HEK293 (cell line): Measurements from ENCODE around the gene TUG1.

Source experiments
- HOXA7 ChIP-seq: sonication (generic); formaldehyde crosslinking; IDR thresholded peaks from 2 replicates; pipeline ENCODE4 v1.8.1; 2022; ENCODE audit warnings: missing genetic modification reagents, borderline replicate concordance
- IKZF3 ChIP-seq: fragments of 450-650 bp; IDR thresholded peaks from 2 replicates; pipeline ENCODE4 v1.5.0; 2018; ENCODE audit warnings: missing biosample characterization, mild to moderate bottlenecking, missing genetic modification characterization, moderate library complexity
- PRDM1 ChIP-seq: fragments of 450-650 bp; formaldehyde crosslinking; IDR thresholded peaks from 2 replicates; pipeline ENCODE4; 2016; ENCODE audit warnings: missing biosample characterization, missing genetic modification characterization
- SP2 ChIP-seq: fragments of 450-650 bp; formaldehyde crosslinking; IDR thresholded peaks from 2 replicates; pipeline ENCODE4 v1.5.1; 2016; ENCODE audit warnings: missing biosample characterization, missing genetic modification characterization
- SP3 ChIP-seq: fragments of 450-650 bp; formaldehyde crosslinking; IDR thresholded peaks from 2 replicates; pipeline ENCODE4 v1.5.1; 2016; ENCODE audit warnings: missing biosample characterization, missing genetic modification characterization
- ZBTB17 ChIP-seq: fragments of 450-650 bp; formaldehyde crosslinking; IDR thresholded peaks from 2 replicates; pipeline ENCODE4 v1.5.1; 2016; ENCODE audit warnings: missing biosample characterization, missing genetic modification characterization
- ZIC2 ChIP-seq: fragments of 450-650 bp; formaldehyde crosslinking; IDR thresholded peaks from 2 replicates; pipeline ENCODE4 v1.5.1; 2016; ENCODE audit warnings: missing biosample characterization, missing genetic modification characterization
- ZNF121 ChIP-seq: fragments of 450-650 bp; formaldehyde crosslinking; IDR thresholded peaks from 2 replicates; pipeline ENCODE4 v1.5.1; 2016; ENCODE audit warnings: missing biosample characterization, missing genetic modification characterization
- ZNF138 ChIP-seq: fragments of 450-650 bp; formaldehyde crosslinking; IDR thresholded peaks from 2 replicates; pipeline ENCODE4 v1.5.1; 2016; ENCODE audit warnings: missing biosample characterization, missing genetic modification characterization, borderline replicate concordance
- ZNF214 ChIP-seq: fragments of 450-650 bp; formaldehyde crosslinking; IDR thresholded peaks from 2 replicates; pipeline ENCODE4 v1.5.1; 2017; ENCODE audit warnings: missing biosample characterization, mild to moderate bottlenecking, missing genetic modification characterization, borderline replicate concordance
- ZNF239 ChIP-seq: fragments of 450-650 bp; formaldehyde crosslinking; IDR thresholded peaks from 2 replicates; pipeline ENCODE4 v1.5.1; 2016; ENCODE audit warnings: missing biosample characterization, missing genetic modification characterization
- ZNF24 ChIP-seq: fragments of 450-650 bp; formaldehyde crosslinking; IDR thresholded peaks from 2 replicates; pipeline ENCODE4 v1.5.1; 2016; ENCODE audit warnings: missing biosample characterization, missing genetic modification characterization
- ZNF266 ChIP-seq: fragments of 450-650 bp; formaldehyde crosslinking; IDR thresholded peaks from 2 replicates; pipeline ENCODE4 v1.5.1; 2016; ENCODE audit warnings: missing biosample characterization, missing genetic modification characterization, low read depth
- ZNF274 ChIP-seq, 2 experiments: fragments of 200-500 bp in 1 of 2; fragments of 450-650 bp in 1 of 2; sonication (Bioruptor generic) in 1 of 2; formaldehyde crosslinking in 1 of 2; IDR thresholded peaks; 2 replicates each; pipeline versions ENCODE4 v1.5.1 to v1.6.1; 2014 to 2016; ENCODE audit warnings: borderline replicate concordance in 1 of 2, inconsistent platforms in 1 of 2, low read length in 1 of 2, missing biosample characterization in 1 of 2, missing genetic modification characterization in 1 of 2
- ZNF324 ChIP-seq: fragments of 450-650 bp; formaldehyde crosslinking; IDR thresholded peaks from 2 replicates; pipeline ENCODE4 v1.5.1; 2016; ENCODE audit warnings: missing biosample characterization, missing genetic modification characterization
- ZNF335 ChIP-seq: fragments of 450-650 bp; formaldehyde crosslinking; conservative IDR thresholded peaks from 2 replicates; pipeline ENCODE4 v1.5.1; 2016; ENCODE audit warnings: missing biosample characterization, missing genetic modification characterization
- ZNF514 ChIP-seq: fragments of 450-650 bp; formaldehyde crosslinking; IDR thresholded peaks from 2 replicates; pipeline ENCODE4 v1.5.1; 2016; ENCODE audit warnings: missing biosample characterization, missing genetic modification characterization
- ZNF560 ChIP-seq: fragments of 450-650 bp; formaldehyde crosslinking; IDR thresholded peaks from 2 replicates; pipeline ENCODE4 v1.5.1; 2017; ENCODE audit warnings: missing biosample characterization, missing genetic modification characterization, borderline replicate concordance
- ZNF623 ChIP-seq: fragments of 450-650 bp; formaldehyde crosslinking; IDR thresholded peaks from 2 replicates; pipeline ENCODE4 v1.5.1; 2016; ENCODE audit warnings: missing biosample characterization, missing genetic modification characterization
- ZNF664 ChIP-seq: fragments of 450-650 bp; formaldehyde crosslinking; IDR thresholded peaks from 2 replicates; pipeline ENCODE4 v1.5.1; 2016; ENCODE audit warnings: missing biosample characterization, missing genetic modification characterization
- ZNF792 ChIP-seq: fragments of 450-650 bp; formaldehyde crosslinking; IDR thresholded peaks from 2 replicates; pipeline ENCODE4 v1.5.1; 2016; ENCODE audit warnings: missing biosample characterization, missing genetic modification characterization
- ZNF830 ChIP-seq: fragments of 450-650 bp; IDR thresholded peaks from 2 replicates; pipeline ENCODE4 v1.5.0; 2018; ENCODE audit warnings: missing biosample characterization, missing genetic modification characterization, low read depth, mild to moderate bottlenecking, moderate library complexity
- ZNF843 ChIP-seq: fragments of 450-650 bp; formaldehyde crosslinking; IDR thresholded peaks from 2 replicates; pipeline ENCODE4 v1.5.1; 2016; ENCODE audit warnings: missing biosample characterization, missing genetic modification characterization
- ZSCAN23 ChIP-seq: fragments of 450-650 bp; formaldehyde crosslinking; IDR thresholded peaks from 2 replicates; pipeline ENCODE4 v1.5.1; 2016; ENCODE audit warnings: missing biosample characterization, missing genetic modification characterization
- ZSCAN30 ChIP-seq: fragments of 450-650 bp; IDR thresholded peaks from 2 replicates; pipeline ENCODE4 v1.5.1; 2018; ENCODE audit warnings: missing biosample characterization, mild to moderate bottlenecking, missing genetic modification characterization, moderate library complexity
- TF ChIP-seq, protein P1 (sequence below): fragments of 450-650 bp; formaldehyde crosslinking; IDR thresholded peaks from 2 replicates; pipeline ENCODE4 v1.5.1; 2016; ENCODE audit warnings: missing biosample characterization, missing genetic modification characterization, low read depth
- TF ChIP-seq, protein P2 (sequence below): fragments of 450-650 bp; formaldehyde crosslinking; IDR thresholded peaks from 2 replicates; pipeline ENCODE4; 2016; ENCODE audit warnings: missing biosample characterization, missing genetic modification characterization
- TF ChIP-seq, protein P3 (sequence below): fragments of 450-650 bp; formaldehyde crosslinking; IDR thresholded peaks from 2 replicates; pipeline ENCODE4 v1.5.1; 2016; ENCODE audit warnings: missing biosample characterization, missing genetic modification characterization
- TF ChIP-seq, protein P4 (sequence below): fragments of 450-650 bp; formaldehyde crosslinking; IDR thresholded peaks from 2 replicates; pipeline ENCODE4 v1.5.1; 2016; ENCODE audit warnings: missing biosample characterization, missing genetic modification characterization
- TF ChIP-seq, protein P5 (sequence below): fragments of 450-650 bp; IDR thresholded peaks from 2 replicates; pipeline ENCODE4 v1.5.1; 2018; ENCODE audit warnings: missing biosample characterization, mild to moderate bottlenecking, missing genetic modification characterization
- TF ChIP-seq, protein P6 (sequence below): fragments of 450-650 bp; formaldehyde crosslinking; IDR thresholded peaks from 2 replicates; pipeline ENCODE4 v1.5.1; 2016; ENCODE audit warnings: missing biosample characterization, missing genetic modification characterization

Gene TUG1

DNA sequence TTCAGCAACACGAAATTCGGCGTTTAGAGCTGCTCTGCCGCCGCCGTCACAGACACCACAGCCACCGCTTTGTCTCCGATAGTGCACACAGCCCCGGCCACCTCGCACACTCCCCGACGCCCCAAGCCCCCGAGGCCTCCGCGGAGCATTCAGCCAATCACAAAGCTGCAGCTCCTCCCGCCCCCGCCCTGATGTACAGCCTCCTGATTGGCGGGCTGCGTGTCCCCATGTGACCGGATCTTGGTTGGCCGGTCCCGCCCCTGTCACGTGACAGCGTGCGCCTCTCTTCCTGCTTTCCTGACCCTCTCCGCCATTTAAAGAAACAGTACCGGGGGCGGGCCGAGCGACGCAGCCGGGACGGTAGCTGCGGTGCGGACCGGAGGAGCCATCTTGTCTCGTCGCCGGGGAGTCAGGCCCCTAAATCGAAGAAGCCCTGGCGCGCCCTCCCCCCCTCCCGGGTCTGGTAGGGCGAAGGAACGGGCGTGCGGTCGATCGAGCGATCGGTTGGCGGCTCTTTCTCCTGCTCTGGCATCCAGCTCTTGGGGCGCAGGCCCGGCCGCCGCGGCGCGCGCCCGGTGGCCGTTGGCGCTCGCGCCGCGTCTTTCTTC, at the start of gene TUG1 (continued):
- TF ChIP-seq, protein P1, sequence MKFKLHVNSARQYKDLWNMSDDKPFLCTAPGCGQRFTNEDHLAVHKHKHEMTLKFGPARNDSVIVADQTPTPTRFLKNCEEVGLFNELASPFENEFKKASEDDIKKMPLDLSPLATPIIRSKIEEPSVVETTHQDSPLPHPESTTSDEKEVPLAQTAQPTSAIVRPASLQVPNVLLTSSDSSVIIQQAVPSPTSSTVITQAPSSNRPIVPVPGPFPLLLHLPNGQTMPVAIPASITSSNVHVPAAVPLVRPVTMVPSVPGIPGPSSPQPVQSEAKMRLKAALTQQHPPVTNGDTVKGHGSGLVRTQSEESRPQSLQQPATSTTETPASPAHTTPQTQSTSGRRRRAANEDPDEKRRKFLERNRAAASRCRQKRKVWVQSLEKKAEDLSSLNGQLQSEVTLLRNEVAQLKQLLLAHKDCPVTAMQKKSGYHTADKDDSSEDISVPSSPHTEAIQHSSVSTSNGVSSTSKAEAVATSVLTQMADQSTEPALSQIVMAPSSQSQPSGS (tag by site-specific recombination): no peak
- TF ChIP-seq, protein P2, sequence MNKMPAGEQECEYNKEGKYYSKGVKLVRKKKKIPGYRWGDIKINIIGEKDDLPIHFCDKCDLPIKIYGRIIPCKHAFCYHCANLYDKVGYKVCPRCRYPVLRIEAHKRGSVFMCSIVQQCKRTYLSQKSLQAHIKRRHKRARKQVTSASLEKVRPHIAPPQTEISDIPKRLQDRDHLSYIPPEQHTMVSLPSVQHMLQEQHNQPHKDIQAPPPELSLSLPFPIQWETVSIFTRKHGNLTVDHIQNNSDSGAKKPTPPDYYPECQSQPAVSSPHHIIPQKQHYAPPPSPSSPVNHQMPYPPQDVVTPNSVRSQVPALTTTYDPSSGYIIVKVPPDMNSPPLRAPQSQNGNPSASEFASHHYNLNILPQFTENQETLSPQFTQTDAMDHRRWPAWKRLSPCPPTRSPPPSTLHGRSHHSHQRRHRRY (tag by site-specific recombination): no peak
- TF ChIP-seq, protein P3, sequence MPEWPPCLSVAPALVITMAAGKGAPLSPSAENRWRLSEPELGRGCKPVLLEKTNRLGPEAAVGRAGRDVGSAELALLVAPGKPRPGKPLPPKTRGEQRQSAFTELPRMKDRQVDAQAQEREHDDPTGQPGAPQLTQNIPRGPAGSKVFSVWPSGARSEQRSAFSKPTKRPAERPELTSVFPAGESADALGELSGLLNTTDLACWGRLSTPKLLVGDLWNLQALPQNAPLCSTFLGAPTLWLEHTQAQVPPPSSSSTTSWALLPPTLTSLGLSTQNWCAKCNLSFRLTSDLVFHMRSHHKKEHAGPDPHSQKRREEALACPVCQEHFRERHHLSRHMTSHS (tag by site-specific recombination): no peak
- 0 out of 2 replicates have a peak, but pooled peaks have one; percentile 48 for TF ChIP-seq ZNF24 (tag by site-specific recombination)
- no peak for TF ChIP-seq ZNF121 (tag by site-specific recombination)
- peak; percentile 93 for TF ChIP-seq SP3 (tag by site-specific recombination)
- peak; percentile 98 for TF ChIP-seq ZBTB17 (tag by site-specific recombination)
- TF ChIP-seq, protein P4, sequence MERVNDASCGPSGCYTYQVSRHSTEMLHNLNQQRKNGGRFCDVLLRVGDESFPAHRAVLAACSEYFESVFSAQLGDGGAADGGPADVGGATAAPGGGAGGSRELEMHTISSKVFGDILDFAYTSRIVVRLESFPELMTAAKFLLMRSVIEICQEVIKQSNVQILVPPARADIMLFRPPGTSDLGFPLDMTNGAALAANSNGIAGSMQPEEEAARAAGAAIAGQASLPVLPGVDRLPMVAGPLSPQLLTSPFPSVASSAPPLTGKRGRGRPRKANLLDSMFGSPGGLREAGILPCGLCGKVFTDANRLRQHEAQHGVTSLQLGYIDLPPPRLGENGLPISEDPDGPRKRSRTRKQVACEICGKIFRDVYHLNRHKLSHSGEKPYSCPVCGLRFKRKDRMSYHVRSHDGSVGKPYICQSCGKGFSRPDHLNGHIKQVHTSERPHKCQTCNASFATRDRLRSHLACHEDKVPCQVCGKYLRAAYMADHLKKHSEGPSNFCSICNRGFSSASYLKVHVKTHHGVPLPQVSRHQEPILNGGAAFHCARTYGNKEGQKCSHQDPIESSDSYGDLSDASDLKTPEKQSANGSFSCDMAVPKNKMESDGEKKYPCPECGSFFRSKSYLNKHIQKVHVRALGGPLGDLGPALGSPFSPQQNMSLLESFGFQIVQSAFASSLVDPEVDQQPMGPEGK: peak; percentile 76
- TF ChIP-seq ZNF623 (tag by site-specific recombination): no peak
- TF ChIP-seq ZNF324 (tag by site-specific recombination): no peak
- peak; percentile 33; the same call in 1 of the 2 replicates for TF ChIP-seq IKZF3 (tag by site-specific recombination)
- TF ChIP-seq SP2 (tag by site-specific recombination): peak; percentile 97
- no peak for TF ChIP-seq ZNF239 (tag by site-specific recombination)
- TF ChIP-seq, protein P5, sequence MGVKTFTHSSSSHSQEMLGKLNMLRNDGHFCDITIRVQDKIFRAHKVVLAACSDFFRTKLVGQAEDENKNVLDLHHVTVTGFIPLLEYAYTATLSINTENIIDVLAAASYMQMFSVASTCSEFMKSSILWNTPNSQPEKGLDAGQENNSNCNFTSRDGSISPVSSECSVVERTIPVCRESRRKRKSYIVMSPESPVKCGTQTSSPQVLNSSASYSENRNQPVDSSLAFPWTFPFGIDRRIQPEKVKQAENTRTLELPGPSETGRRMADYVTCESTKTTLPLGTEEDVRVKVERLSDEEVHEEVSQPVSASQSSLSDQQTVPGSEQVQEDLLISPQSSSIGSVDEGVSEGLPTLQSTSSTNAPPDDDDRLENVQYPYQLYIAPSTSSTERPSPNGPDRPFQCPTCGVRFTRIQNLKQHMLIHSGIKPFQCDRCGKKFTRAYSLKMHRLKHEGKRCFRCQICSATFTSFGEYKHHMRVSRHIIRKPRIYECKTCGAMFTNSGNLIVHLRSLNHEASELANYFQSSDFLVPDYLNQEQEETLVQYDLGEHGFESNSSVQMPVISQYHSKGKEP (tag by site-specific recombination): no peak
- no peak for TF ChIP-seq ZNF266
- peak; percentile 69 for TF ChIP-seq ZNF335 (tag by site-specific recombination)
- TF ChIP-seq ZNF138 (tag by site-specific recombination): no peak
- TF ChIP-seq ZSCAN23 (tag by site-specific recombination): no peak
- TF ChIP-seq ZNF214: no peak
- no peak for TF ChIP-seq ZNF274 (IDR thresholded peaks at IDR 0.05; ENCODE audit: low read length)
- no peak for TF ChIP-seq ZNF274 (tag by site-specific recombination; IDR thresholded peaks at IDR 0.05; ENCODE audit: borderline replicate concordance)
- no peak for TF ChIP-seq ZNF792 (tag by site-specific recombination)
- TF ChIP-seq ZIC2 (tag by site-specific recombination): 0 out of 2 replicates have a peak, but pooled peaks have one; percentile 6
- TF ChIP-seq ZNF830 (tag by site-specific recombination): no peak
- TF ChIP-seq ZNF664 (tag by site-specific recombination): no peak
- TF ChIP-seq ZSCAN30 (tag by site-specific recombination): no peak
- no peak for TF ChIP-seq HOXA7
- TF ChIP-seq, protein P6, sequence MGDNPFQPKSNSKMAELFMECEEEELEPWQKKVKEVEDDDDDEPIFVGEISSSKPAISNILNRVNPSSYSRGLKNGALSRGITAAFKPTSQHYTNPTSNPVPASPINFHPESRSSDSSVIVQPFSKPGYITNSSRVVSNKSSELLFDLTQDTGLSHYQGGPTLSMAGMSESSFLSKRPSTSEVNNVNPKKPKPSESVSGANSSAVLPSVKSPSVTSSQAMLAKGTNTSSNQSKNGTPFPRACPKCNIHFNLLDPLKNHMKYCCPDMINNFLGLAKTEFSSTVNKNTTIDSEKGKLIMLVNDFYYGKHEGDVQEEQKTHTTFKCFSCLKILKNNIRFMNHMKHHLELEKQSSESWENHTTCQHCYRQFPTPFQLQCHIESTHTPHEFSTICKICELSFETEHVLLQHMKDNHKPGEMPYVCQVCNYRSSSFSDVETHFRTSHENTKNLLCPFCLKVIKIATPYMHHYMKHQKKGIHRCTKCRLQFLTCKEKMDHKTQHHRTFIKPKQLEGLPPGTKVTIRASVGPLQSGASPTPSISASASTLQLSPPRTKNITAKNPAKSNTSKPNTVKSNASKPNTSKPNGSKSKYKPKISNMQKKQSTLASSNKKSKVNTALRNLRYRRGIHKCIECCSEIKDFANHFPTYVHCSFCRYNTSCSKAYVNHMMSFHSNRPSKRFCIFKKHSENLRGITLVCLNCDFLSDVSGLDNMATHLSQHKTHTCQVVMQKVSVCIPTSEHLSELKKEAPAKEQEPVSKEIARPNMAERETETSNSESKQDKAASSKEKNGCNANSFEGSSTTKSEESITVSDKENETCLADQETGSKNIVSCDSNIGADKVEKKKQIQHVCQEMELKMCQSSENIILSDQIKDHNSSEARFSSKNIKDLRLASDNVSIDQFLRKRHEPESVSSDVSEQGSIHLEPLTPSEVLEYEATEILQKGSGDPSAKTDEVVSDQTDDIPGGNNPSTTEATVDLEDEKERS (tag by site-specific recombination): no peak
- no peak for TF ChIP-seq PRDM1 (tag by site-specific recombination)
- no peak for TF ChIP-seq ZNF514 (tag by site-specific recombination)
- no peak for TF ChIP-seq ZNF560 (tag by site-specific recombination)
- TF ChIP-seq ZNF843: no peak
